ENCODE results near the gene PPP2R2D. TPM values are rescaled to one million over a fixed set of nuclear protein-coding genes. Genes with fewer than 3 reads are reported as not detected.

Gene PPP2R2D
- total and polyA plus RNA-seq, 12 donors: 26.8 to 46.5 (median 35.1) TPM

DNA sequence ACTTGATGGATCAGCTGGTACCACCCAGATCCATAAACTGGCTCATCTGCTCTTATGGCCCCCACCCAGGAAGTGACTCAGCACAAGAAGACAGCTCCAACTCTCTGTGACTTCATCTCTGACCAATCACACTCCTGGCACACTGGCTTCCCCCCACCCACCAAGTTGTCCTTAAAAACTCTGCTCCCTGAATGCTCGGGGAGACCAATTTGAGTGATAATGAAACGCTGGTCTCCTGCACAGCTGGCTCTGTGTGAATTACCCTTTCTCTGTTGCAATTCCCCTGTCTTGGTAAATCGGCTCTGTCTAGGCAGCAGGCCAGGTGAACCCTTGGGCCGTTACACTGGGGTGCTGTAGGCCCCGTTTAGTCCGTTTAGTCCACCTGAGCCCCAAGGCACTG is 104.3 kb downstream of the PPP2R2D start:
- H3K9me3 ChIP-seq: peaks cover 0 to 6% (median 0%) of the 10 kb centered on the region in 11 donors
- WGBS, 2 donors: 92 to 94% methylated on average over 6 of the region's 6 CpGs
- intact Hi-C loops (cut with DNase I): no loop called here
- DNase-seq (no peak), ATAC-seq (no peak)
- no peaks in the 10 kb centered on the region for H3K36me3 ChIP-seq
- H3K27me3 ChIP-seq: peaks cover 0 to 10% (median 0%) of the 10 kb centered on the region in 7 donors
- H3K27ac ChIP-seq: no peak overlapping the region
- TF ChIP-seq, protein P1, sequence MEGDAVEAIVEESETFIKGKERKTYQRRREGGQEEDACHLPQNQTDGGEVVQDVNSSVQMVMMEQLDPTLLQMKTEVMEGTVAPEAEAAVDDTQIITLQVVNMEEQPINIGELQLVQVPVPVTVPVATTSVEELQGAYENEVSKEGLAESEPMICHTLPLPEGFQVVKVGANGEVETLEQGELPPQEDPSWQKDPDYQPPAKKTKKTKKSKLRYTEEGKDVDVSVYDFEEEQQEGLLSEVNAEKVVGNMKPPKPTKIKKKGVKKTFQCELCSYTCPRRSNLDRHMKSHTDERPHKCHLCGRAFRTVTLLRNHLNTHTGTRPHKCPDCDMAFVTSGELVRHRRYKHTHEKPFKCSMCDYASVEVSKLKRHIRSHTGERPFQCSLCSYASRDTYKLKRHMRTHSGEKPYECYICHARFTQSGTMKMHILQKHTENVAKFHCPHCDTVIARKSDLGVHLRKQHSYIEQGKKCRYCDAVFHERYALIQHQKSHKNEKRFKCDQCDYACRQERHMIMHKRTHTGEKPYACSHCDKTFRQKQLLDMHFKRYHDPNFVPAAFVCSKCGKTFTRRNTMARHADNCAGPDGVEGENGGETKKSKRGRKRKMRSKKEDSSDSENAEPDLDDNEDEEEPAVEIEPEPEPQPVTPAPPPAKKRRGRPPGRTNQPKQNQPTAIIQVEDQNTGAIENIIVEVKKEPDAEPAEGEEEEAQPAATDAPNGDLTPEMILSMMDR (IDR thresholded peaks at IDR 0.05): no peak
- peaks cover 0 to 11% (median 0%) of the 10 kb centered on the region in 9 donors for H3K4me1 ChIP-seq
- no peak overlapping the region for H3K4me3 ChIP-seq

DNA sequence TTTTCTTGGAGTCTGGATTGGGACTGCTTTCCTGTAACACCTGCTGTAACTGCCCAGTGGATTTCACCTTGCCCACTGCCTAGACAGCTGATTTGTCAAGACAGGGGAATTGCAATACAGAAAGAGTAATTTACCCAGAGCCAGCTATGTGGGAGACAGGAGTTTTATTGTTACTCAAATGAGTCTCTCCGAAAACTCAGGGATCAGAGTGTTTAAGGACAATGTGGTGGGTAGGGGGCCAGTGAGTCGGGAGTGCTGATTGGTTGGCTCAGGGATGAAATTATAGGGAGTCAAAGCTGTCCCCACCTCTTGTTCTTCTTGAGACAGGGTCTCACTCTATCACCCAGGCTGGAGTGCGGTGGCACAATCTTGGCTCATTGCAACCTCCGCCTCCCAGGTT is 106.2 kb downstream of the PPP2R2D start:
- H3K4me3 ChIP-seq: no peak overlapping the region
- TF ChIP-seq, protein P1 (IDR thresholded peaks at IDR 0.05): no peak
- 91% methylated on average over 4 of the region's 4 CpGs for WGBS, 2 donors
- ATAC-seq (no peak), DNase-seq (no peak)
- no peak overlapping the region for H3K27ac ChIP-seq
- H3K36me3 ChIP-seq: no peaks in the 10 kb centered on the region
- peaks cover 0 to 6% (median 0%) of the 10 kb centered on the region in 11 donors for H3K9me3 ChIP-seq
- H3K27me3 ChIP-seq: peaks cover 0 to 10% (median 0%) of the 10 kb centered on the region in 7 donors
- peaks cover 0 to 21% (median 0%) of the 10 kb centered on the region in 9 donors for H3K4me1 ChIP-seq
- intact Hi-C loops (cut with DNase I): no loop called here

DNA sequence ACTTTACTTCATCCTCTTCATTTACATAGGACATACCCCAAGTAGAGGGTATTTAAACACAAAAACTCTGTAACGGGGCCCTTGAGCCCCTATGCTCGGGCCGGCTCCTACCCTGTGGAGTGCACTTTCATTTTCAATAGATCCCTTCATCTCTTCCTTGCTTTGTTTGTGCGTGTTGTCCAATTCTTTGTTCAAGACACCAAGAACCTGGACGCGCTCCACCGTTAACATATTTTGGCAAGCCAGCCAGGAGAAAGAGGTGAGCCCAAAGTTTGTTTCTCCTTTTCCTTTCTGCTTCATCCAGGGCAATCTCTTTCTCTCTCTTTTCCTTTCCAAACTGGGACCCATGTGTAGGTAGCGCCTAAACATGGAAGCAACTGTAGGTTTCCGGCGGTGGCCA is 106.9 kb downstream of the PPP2R2D start:
- WGBS, 2 donors: 89 to 93% methylated on average over 10 of the region's 10 CpGs
- H3K27ac ChIP-seq: no peak overlapping the region

More for the DNA sequence above, 106.9 kb downstream of the PPP2R2D start:
- Histone ChIP-seq H3K4me1 (peaks cover 0 to 23% (median 0%) of the 10 kb centered on the region in 9 donors), H3K27me3 (peaks cover 0 to 10% (median 0%) of the 10 kb centered on the region in 7 donors), H3K9me3 (peaks cover 0 to 6% (median 0%) of the 10 kb centered on the region in 11 donors), H3K4me3 (no peak overlapping the region), H3K36me3 (no peaks in the 10 kb centered on the region)
- DNase-seq: no peak
- intact Hi-C loops (cut with DNase I): no loop called here
- TF ChIP-seq, protein P1 (IDR thresholded peaks at IDR 0.05): no peak
- no peak for ATAC-seq

Other genes with a start within 250 kb of the PPP2R2D start
- gene BNIP3, start 80.9 kb downstream of the PPP2R2D start, total RNA-seq: 100 to 1,000 TPM; 111 to 211 (median 159) TPM
- 10 to 100 TPM; 34.6 to 80.5 TPM for gene BNIP3, start 80.9 kb downstream of the PPP2R2D start, polyA plus RNA-seq
- gene JAKMIP3, start 164.9 kb downstream of the PPP2R2D start, total RNA-seq: 1 to 10 TPM; 1.0 to 2.5 (median 1.8) TPM
- gene JAKMIP3, start 164.9 kb downstream of the PPP2R2D start, polyA plus RNA-seq: 1 to 10 TPM in 1 of 2 donors, under 1 TPM in 1; 0.04 to 2.7 TPM